B cell (primary cell): Measurements from ENCODE around the gene NDUFB10.

Source experiments
- CTCF ChIP-seq: fragments of 200-600 bp; IDR thresholded peaks from one replicate; pipeline ENCODE4 v1.8.0; 2022; ENCODE audit warnings: antibody characterized with exemption, mild to moderate bottlenecking
- EZH2 ChIP-seq: IDR thresholded peaks from 2 replicates; pipeline ENCODE4 v1.6.1; 2012; ENCODE audit warnings: borderline replicate concordance, low read depth, mild to moderate bottlenecking, moderate library complexity, low read length; ENCODE audit not compliant: insufficient read depth, poor library complexity, severe bottlenecking

- TF ChIP-seq CTCF: no peak
- TF ChIP-seq EZH2: no peak
Measured at GRCh38 chr16:1944612-1945199, 14.6 kb upstream of the NDUFB10 start.
